NCI-H1436 treated with DMSO at 0.1 percent for 48 hours (cell line): Measurements from ENCODE around the gene AXDND1.
"Not testable (repeated sequence)": the region's sequence is repeated elsewhere in the genome, so short reads cannot be mapped to it uniquely, and the experiment has no call there.

Experiments
- DNase-seq: peaks from one replicate; lab custom pipeline; 2025; lab: John Stamatoyannopoulos, UW

AXDND1 gene

GRCh38 chr1:179365342-179366092 lies at the start of gene AXDND1:
TSS of gene AXDND1 (plus strand) at chr1:179365971. CDS start at chr1:179366510, 539 bp downstream.
- DNase-seq: peak; percentile 35

- no peak for DNase-seq
Measured at GRCh38 chr1:179318491-179318890, 47.3 kb upstream of the AXDND1 start.

- DNase-seq: no peak
Measured at GRCh38 chr1:179321533-179322216, 44.1 kb upstream of the AXDND1 start.

GRCh38 chr1:179322557-179322956 lies 43.2 kb upstream of the AXDND1 start:
- DNase-seq: no peak

- DNase-seq: no peak
Measured at GRCh38 chr1:179323436-179323835, 42.3 kb upstream of the AXDND1 start.

- no peak for DNase-seq
Measured at GRCh38 chr1:179325836-179326235, 39.9 kb upstream of the AXDND1 start.

- no peak for DNase-seq
Measured at GRCh38 chr1:179326746-179327145, 39.0 kb upstream of the AXDND1 start.

- DNase-seq: no peak
Measured at GRCh38 chr1:179327196-179327595, 38.6 kb upstream of the AXDND1 start.

- peak; percentile 3 for DNase-seq
Measured at GRCh38 chr1:179327679-179328078, 38.1 kb upstream of the AXDND1 start.

- no peak for DNase-seq
Measured at GRCh38 chr1:179329862-179330261, 35.9 kb upstream of the AXDND1 start.

- DNase-seq: no peak
Measured at GRCh38 chr1:179334440-179334839, 31.3 kb upstream of the AXDND1 start.

- DNase-seq: no peak
Measured at GRCh38 chr1:179337288-179337687, 28.5 kb upstream of the AXDND1 start.

GRCh38 chr1:179337942-179338560 lies 27.7 kb upstream of the AXDND1 start:
- no peak for DNase-seq

- DNase-seq: no peak
Measured at GRCh38 chr1:179340918-179341317, 24.9 kb upstream of the AXDND1 start.

GRCh38 chr1:179341943-179342547 lies 23.7 kb upstream of the AXDND1 start:
- no peak for DNase-seq

GRCh38 chr1:179342740-179343404 lies 22.9 kb upstream of the AXDND1 start:
- DNase-seq: no peak

- no peak for DNase-seq
Measured at GRCh38 chr1:179351281-179351680, 14.5 kb upstream of the AXDND1 start.

- no peak for DNase-seq
Measured at GRCh38 chr1:179352236-179352635, 13.5 kb upstream of the AXDND1 start.

- DNase-seq: no peak
Measured at GRCh38 chr1:179353546-179353945, 12.2 kb upstream of the AXDND1 start.

GRCh38 chr1:179361631-179362030 lies 4.1 kb upstream of the AXDND1 start:
- not testable (repeated sequence) for DNase-seq

GRCh38 chr1:179366093-179366800 lies 476 bp downstream of the AXDND1 start:
- DNase-seq: no peak
